ENCODE measurements around the gene PDE10A.

- TF ChIP-seq, protein P1, sequence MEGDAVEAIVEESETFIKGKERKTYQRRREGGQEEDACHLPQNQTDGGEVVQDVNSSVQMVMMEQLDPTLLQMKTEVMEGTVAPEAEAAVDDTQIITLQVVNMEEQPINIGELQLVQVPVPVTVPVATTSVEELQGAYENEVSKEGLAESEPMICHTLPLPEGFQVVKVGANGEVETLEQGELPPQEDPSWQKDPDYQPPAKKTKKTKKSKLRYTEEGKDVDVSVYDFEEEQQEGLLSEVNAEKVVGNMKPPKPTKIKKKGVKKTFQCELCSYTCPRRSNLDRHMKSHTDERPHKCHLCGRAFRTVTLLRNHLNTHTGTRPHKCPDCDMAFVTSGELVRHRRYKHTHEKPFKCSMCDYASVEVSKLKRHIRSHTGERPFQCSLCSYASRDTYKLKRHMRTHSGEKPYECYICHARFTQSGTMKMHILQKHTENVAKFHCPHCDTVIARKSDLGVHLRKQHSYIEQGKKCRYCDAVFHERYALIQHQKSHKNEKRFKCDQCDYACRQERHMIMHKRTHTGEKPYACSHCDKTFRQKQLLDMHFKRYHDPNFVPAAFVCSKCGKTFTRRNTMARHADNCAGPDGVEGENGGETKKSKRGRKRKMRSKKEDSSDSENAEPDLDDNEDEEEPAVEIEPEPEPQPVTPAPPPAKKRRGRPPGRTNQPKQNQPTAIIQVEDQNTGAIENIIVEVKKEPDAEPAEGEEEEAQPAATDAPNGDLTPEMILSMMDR (IDR thresholded peaks at IDR 0.05; ENCODE audit: poor library complexity), result no peak
- TF ChIP-seq EZH2 (IDR thresholded peaks at IDR 0.05; ENCODE audit: borderline replicate concordance) (no peak), EZH2phosphoT487 (IDR thresholded peaks at IDR 0.05; ENCODE audit: low read depth, severe bottlenecking, unreplicated experiment) (no peak)
Observed at GRCh38 chr6:165701564-165702354, 38.7 kb upstream of the PDE10A start.
